Ishikawa (cell line): ENCODE data around the gene KIAA0319L.

Experiments used
- CEBPB ChIP-seq: IDR thresholded peaks from 2 replicates; pipeline ENCODE4 v1.6.1; 2012
- CREB1 ChIP-seq: IDR thresholded peaks from 2 replicates; pipeline ENCODE4 v1.6.1; 2012; ENCODE audit warnings: low read depth
- EGR1 ChIP-seq: IDR thresholded peaks from 2 replicates; pipeline ENCODE4 v1.6.1; 2012
- EP300 ChIP-seq: IDR thresholded peaks from 2 replicates; pipeline ENCODE4 v1.6.1; 2012; ENCODE audit warnings: borderline replicate concordance
- FOXM1 ChIP-seq: IDR thresholded peaks from 2 replicates; pipeline ENCODE4 v1.6.1; 2012; ENCODE audit warnings: low read depth, borderline replicate concordance
- MAX ChIP-seq: IDR thresholded peaks from 2 replicates; pipeline ENCODE4 v1.6.1; 2012
- NFIC ChIP-seq: IDR thresholded peaks from 2 replicates; pipeline ENCODE4 v1.6.1; 2012
- RAD21 ChIP-seq: IDR thresholded peaks from 2 replicates; pipeline ENCODE4 v1.6.1; 2012; ENCODE audit warnings: low read depth
- REST ChIP-seq: IDR thresholded peaks from 2 replicates; pipeline ENCODE4 v1.6.1; 2012; ENCODE audit warnings: low read depth, mild to moderate bottlenecking
- TAF1 ChIP-seq: IDR thresholded peaks from 2 replicates; pipeline ENCODE4 v1.6.1; 2012; ENCODE audit warnings: low read depth, mild to moderate bottlenecking
- TCF12 ChIP-seq: IDR thresholded peaks from 2 replicates; pipeline ENCODE4 v1.6.1; 2012; ENCODE audit warnings: low read depth
- TEAD4 ChIP-seq: IDR thresholded peaks from 2 replicates; pipeline ENCODE4 v1.6.1; 2012
- USF1 ChIP-seq: IDR thresholded peaks from 2 replicates; pipeline ENCODE4 v1.6.1; 2012
- YY1 ChIP-seq: IDR thresholded peaks from 2 replicates; pipeline ENCODE4 v1.6.1; 2012; ENCODE audit warnings: low read depth
- ZBTB7A ChIP-seq: IDR thresholded peaks from 2 replicates; pipeline ENCODE4 v1.6.1; 2012; ENCODE audit warnings: low read depth

KIAA0319L gene

GRCh38 chr1:35595684-35596083 lies 38.5 kb upstream of the KIAA0319L start:
- TF ChIP-seq TCF12 (no peak), REST (no peak), CREB1 (no peak)

- no peak for TF ChIP-seq TCF12
- TF ChIP-seq USF1: no peak
- TF ChIP-seq NFIC: no peak
- no peak for TF ChIP-seq FOXM1
- no peak for TF ChIP-seq CEBPB
- no peak for TF ChIP-seq EGR1
- TF ChIP-seq REST: no peak
- no peak for TF ChIP-seq YY1
- TF ChIP-seq MAX: no peak
- TF ChIP-seq ZBTB7A: no peak
- TF ChIP-seq EP300: no peak
- no peak for TF ChIP-seq RAD21
- TF ChIP-seq TEAD4: no peak
- no peak for TF ChIP-seq TAF1
- no peak for TF ChIP-seq CREB1
Measured at GRCh38 chr1:35594005-35594760, 37.0 kb upstream of the KIAA0319L start.

- no peak for TF ChIP-seq REST
- TF ChIP-seq CEBPB: no peak
- TF ChIP-seq RAD21: no peak
- no peak for TF ChIP-seq TAF1
- no peak for TF ChIP-seq TEAD4
- no peak for TF ChIP-seq CREB1
- TF ChIP-seq FOXM1: no peak
- no peak for TF ChIP-seq EGR1
- TF ChIP-seq ZBTB7A: no peak
- no peak for TF ChIP-seq NFIC
- no peak for TF ChIP-seq EP300
- no peak for TF ChIP-seq TCF12
- no peak for TF ChIP-seq USF1
Measured at GRCh38 chr1:35592991-35593769, 36.0 kb upstream of the KIAA0319L start.

- TF ChIP-seq EP300: no peak
- TF ChIP-seq MAX: no peak
Measured at GRCh38 chr1:35591211-35591610, 34.0 kb upstream of the KIAA0319L start.
